ENCODE measurements around the gene EPS8. TPM values are rescaled to one million over a fixed set of nuclear protein-coding genes. Genes with fewer than 3 reads are reported as not detected.

The EPS8 gene
- total RNA-seq, 1 donor from 2014 or later, result 35.3 TPM

DNA sequence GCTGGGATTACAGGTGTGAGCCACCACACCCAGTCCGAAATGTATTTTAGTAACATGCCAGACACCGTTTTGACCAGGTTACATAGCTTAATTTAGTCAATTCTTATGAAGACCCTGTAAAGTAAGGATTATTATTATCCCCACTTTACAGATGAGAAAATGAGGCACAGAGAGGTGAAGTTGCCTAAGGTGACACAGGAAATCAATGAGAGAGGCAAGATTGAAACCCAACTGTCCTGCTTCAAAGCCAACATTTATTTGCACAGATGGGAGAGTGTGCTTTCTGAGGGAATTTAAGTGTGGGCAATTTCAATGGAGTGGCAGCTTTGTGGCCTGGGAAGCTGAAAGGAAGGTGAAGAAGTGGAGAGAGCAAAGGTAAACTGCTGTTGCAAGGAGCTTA, 19.1 kb upstream of the EPS8 start:
- Histone ChIP-seq H3K36me3 (ENCODE audit: control insufficient read depth, insufficient read depth, low read length) (no peaks in the 10 kb centered on the region), H3K4me3 (ENCODE audit: low read depth, low read length) (no peak overlapping the region), H3K27me3 (ENCODE audit: control insufficient read depth, insufficient read depth, low read length) (no peaks in the 10 kb centered on the region)
- DNase-seq (ENCODE audit: low read depth), result no peak
- TF ChIP-seq, protein P1, sequence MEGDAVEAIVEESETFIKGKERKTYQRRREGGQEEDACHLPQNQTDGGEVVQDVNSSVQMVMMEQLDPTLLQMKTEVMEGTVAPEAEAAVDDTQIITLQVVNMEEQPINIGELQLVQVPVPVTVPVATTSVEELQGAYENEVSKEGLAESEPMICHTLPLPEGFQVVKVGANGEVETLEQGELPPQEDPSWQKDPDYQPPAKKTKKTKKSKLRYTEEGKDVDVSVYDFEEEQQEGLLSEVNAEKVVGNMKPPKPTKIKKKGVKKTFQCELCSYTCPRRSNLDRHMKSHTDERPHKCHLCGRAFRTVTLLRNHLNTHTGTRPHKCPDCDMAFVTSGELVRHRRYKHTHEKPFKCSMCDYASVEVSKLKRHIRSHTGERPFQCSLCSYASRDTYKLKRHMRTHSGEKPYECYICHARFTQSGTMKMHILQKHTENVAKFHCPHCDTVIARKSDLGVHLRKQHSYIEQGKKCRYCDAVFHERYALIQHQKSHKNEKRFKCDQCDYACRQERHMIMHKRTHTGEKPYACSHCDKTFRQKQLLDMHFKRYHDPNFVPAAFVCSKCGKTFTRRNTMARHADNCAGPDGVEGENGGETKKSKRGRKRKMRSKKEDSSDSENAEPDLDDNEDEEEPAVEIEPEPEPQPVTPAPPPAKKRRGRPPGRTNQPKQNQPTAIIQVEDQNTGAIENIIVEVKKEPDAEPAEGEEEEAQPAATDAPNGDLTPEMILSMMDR (IDR thresholded peaks at IDR 0.05; ENCODE audit: insufficient read depth, low read length, severe bottlenecking), result no peak
- no peak for FAIRE-seq

DNA sequence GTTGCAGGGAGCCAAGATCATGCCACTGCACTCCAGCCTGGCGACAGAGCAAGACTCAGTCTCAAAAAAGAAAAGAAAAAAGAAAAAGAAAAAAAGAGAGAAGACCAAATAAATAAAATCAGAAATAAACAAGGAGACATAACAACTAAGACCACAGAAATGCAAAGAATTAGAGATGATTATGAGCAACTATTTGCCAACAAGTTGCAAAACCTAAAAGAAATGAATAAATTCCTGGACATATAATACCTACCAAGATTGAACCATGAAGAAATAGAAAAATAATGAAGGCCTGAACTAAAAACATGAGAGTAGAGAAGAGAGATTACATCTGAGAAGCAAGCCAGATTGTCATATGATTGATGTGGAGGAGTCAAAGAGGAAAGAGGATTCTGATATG, 17.6 kb upstream of the EPS8 start:
- TF ChIP-seq, protein P1 (IDR thresholded peaks at IDR 0.05; ENCODE audit: insufficient read depth, low read length, severe bottlenecking), result no peak
- no peak for DNase-seq (ENCODE audit: low read depth)
- Histone ChIP-seq H3K27me3 (ENCODE audit: control insufficient read depth, insufficient read depth, low read length) (no peaks in the 10 kb centered on the region), H3K4me3 (ENCODE audit: low read depth, low read length) (no peak overlapping the region), H3K36me3 (ENCODE audit: control insufficient read depth, insufficient read depth, low read length) (no peaks in the 10 kb centered on the region)
- no peak for FAIRE-seq

DNA sequence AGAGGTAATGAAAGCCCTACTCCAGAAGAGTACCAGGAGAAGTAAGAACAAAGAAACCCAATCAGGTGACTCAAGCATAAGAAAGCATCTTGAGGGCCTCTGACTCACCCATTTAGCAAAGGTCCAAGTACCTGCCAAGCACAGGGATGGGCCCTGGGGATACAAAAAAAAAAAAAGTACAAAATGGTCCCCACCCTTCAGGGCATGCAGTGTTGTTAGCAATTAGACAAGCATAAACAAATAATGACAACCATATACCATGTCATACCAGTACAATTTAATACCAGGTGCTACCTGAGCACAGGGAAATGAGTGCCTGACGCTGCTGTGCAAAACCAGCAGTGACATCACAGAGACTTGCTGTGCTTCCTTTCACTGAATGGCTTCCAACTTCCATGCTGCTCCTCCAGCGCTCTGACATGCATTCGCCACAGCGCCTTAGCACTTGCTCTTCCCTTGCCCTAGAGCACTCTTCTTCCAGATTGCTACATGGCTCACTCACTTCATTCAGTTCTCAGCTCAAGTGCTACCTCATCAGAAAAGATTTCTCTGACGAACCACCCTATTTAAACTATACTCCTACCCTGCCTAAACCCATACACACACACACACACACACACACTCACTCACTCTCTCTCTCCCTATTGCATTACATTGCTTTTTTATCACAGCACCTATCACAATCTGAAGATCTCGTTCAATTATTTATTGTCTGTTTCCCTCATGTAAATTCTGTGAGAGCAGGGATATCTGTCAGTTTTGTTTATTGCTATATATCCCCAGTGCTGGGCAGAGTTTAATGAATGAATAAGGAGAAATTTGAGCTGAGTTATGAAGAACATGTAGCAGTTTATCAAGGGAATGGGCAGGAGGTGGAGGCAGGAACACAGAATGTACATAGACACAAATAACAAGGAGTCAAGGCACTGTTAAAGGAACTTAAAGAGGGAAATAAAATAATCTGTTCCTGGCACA, 12.9 kb upstream of the EPS8 start:
- FAIRE-seq, result peak; percentile 99
- TF ChIP-seq, protein P1 (IDR thresholded peaks at IDR 0.05; ENCODE audit: insufficient read depth, low read length, severe bottlenecking), result no peak
- Histone ChIP-seq H3K4me3 (ENCODE audit: low read depth, low read length) (no peak overlapping the region), H3K27me3 (ENCODE audit: control insufficient read depth, insufficient read depth, low read length) (no peaks in the 10 kb centered on the region), H3K36me3 (ENCODE audit: control insufficient read depth, insufficient read depth, low read length) (no peaks in the 10 kb centered on the region)
- DNase-seq (ENCODE audit: low read depth), result peak; percentile 96

DNA sequence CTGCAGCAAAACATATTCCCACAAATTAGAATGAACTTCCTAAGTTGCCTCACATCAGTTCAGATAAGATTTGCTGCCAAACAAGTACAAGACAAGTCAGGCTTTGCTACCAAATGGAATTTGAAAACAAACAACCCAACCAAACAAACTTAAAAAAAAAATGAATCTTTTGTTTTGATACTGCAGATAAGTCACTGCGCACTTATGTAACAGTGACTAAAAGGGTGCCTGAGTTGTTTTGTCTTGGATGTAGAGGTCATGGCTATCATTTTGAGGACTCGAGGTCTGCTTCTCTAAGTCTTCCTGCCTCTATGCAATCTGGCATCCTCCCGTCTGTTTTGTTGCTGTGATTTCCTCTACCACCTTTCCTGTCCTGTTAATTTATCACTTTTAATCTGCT, 11.1 kb upstream of the EPS8 start:
- Histone ChIP-seq H3K36me3 (ENCODE audit: control insufficient read depth, insufficient read depth, low read length) (no peaks in the 10 kb centered on the region), H3K27me3 (ENCODE audit: control insufficient read depth, insufficient read depth, low read length) (no peaks in the 10 kb centered on the region), H3K4me3 (ENCODE audit: low read depth, low read length) (no peak overlapping the region)
- peak; percentile 47 for FAIRE-seq
- DNase-seq (ENCODE audit: low read depth), result peak; percentile 83
- TF ChIP-seq, protein P1 (IDR thresholded peaks at IDR 0.05; ENCODE audit: insufficient read depth, low read length, severe bottlenecking), result no peak

GRCh38 chr12:15797818-15798217, 8.6 kb upstream of the EPS8 start:
- TF ChIP-seq, protein P1 (IDR thresholded peaks at IDR 0.05; ENCODE audit: insufficient read depth, low read length, severe bottlenecking), result no peak
- H3K27me3 ChIP-seq (ENCODE audit: control insufficient read depth, insufficient read depth, low read length), result no peaks in the 10 kb centered on the region
- H3K4me3 ChIP-seq (ENCODE audit: low read depth, low read length), result no peak overlapping the region
- H3K36me3 ChIP-seq (ENCODE audit: control insufficient read depth, insufficient read depth, low read length), result no peaks in the 10 kb centered on the region
- DNase-seq (ENCODE audit: low read depth) (no peak), FAIRE-seq (no peak)
